Skeletal muscle cell (primary cell): ENCODE data around the gene SAMD4B.

Experiments
- DNase-seq: peaks from one replicate; pipeline ENCODE4 v3.0.0-alpha.2; 2010; ENCODE audit warnings: low read depth
- H3K4me3 ChIP-seq: 2 replicates; pipeline ENCODE4 v1.5.1; 2011; ENCODE audit warnings: low read depth, mild to moderate bottlenecking, control low read depth, low read length, moderate library complexity

Gene SAMD4B

GRCh38 chr19:39403331-39404312, 61.4 kb downstream of the SAMD4B start:
- DNase-seq = peak; percentile 98
- H3K4me3 ChIP-seq = peak overlapping the region; percentile 40

- no peak for DNase-seq
- H3K4me3 ChIP-seq = no peak overlapping the region
Measured at GRCh38 chr19:39405261-39405957, 63.2 kb downstream of the SAMD4B start.

DNA sequence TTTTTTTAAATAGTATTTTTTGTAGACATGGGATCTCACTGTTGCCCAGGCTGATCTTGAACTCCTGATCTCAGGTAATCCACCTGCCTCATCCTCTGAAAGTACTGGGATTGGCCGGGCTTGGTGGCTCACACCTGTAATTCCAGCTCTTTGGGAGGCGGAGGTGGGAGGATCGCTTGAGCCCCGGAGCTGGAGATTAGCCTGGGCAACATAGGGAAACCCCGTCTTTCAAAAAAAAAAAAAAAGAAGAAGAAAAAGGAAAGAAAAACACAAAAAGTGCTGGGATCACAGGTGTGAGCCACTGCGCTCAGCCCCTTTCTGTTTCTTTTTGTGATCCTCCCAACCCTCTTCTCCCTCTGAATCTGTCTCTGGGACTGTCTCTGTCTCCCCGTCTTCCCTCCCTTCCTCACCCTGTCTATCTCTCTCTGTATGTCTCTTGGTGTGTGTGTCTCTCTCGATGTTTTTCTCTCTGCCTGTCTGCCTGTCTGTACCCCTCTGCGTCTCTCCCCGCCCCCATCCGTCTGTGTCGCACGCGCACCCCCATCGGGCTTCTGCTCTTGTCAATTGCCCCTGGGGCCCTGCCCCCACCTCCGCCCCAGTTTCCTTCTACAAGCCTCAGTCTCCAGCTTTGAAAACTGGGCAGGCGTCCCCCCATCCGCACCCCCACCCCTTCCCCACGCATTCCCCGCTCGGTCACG, 63.9 kb downstream of the SAMD4B start:
- peak overlapping the region; percentile 97 for H3K4me3 ChIP-seq
- DNase-seq = no peak

- peak; percentile 63 for DNase-seq
- H3K4me3 ChIP-seq = peak within 1 kb of the TSS; percentile 97
Measured at GRCh38 chr19:39406656-39407409, 64.6 kb downstream of the SAMD4B start, which contains the start of gene ZFP36. Gene ZFP36, plus strand, starts transcription at chr19:39406847. Its CDS starts 58 bp downstream, at chr19:39406905.

- H3K4me3 ChIP-seq = peak overlapping the region; percentile 97
- DNase-seq = no peak
Measured at GRCh38 chr19:39407410-39407659, 65.1 kb downstream of the SAMD4B start.

DNA sequence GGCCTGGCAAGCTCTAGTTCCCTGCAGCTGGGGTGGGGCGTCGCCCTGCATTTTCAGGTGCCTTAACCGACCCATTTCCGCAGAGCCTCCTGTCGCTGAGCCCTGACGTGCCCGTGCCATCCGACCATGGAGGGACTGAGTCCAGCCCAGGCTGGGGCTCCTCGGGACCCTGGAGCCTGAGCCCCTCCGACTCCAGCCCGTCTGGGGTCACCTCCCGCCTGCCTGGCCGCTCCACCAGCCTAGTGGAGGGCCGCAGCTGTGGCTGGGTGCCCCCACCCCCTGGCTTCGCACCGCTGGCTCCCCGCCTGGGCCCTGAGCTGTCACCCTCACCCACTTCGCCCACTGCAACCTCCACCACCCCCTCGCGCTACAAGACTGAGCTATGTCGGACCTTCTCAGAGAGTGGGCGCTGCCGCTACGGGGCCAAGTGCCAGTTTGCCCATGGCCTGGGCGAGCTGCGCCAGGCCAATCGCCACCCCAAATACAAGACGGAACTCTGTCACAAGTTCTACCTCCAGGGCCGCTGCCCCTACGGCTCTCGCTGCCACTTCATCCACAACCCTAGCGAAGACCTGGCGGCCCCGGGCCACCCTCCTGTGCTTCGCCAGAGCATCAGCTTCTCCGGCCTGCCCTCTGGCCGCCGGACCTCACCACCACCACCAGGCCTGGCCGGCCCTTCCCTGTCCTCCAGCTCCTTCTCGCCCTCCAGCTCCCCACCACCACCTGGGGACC, 65.6 kb downstream of the SAMD4B start:
- no peak for DNase-seq
- H3K4me3 ChIP-seq = peak overlapping the region; percentile 97

DNA sequence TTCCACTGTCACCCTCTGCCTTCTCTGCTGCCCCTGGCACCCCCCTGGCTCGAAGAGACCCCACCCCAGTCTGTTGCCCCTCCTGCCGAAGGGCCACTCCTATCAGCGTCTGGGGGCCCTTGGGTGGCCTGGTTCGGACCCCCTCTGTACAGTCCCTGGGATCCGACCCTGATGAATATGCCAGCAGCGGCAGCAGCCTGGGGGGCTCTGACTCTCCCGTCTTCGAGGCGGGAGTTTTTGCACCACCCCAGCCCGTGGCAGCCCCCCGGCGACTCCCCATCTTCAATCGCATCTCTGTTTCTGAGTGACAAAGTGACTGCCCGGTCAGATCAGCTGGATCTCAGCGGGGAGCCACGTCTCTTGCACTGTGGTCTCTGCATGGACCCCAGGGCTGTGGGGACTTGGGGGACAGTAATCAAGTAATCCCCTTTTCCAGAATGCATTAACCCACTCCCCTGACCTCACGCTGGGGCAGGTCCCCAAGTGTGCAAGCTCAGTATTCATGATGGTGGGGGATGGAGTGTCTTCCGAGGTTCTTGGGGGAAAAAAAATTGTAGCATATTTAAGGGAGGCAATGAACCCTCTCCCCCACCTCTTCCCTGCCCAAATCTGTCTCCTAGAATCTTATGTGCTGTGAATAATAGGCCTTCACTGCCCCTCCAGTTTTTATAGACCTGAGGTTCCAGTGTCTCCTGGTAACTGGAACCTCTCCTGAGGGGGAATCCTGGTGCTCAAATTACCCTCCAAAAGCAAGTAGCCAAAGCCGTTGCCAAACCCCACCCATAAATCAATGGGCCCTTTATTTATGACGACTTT, 66.4 kb downstream of the SAMD4B start:
- peak overlapping the region; percentile 97 for H3K4me3 ChIP-seq
- no peak for DNase-seq

DNA sequence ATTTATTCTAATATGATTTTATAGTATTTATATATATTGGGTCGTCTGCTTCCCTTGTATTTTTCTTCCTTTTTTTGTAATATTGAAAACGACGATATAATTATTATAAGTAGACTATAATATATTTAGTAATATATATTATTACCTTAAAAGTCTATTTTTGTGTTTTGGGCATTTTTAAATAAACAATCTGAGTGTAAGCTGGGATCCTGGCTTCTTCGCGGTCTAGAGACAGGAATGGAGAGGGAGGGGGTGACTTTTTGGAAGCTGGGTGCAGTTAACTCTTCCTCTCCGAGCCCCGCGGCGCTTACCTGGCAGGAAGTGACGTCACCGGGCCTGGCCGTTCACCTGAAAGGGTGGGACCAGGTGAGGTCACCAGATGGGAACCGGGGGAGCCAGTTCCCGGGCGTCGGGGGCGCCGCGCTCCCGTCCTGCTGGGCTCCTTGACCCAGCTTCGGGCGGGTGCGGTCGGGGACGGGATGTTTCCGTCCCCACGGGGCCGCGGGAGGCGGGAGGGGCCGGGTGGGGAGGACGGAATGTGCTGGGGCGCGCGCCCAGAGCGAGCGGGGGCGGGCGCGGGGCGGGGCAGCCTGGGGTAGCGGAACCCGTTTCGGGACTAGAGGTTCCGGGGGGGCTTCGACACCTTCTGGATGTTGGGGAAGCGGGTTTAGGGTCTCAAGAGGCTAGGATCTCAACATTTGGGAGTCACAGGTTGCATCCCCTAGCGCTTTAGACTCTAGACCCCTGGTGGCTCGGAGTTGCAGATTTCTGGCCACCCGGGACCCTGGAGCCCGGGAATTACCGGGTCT, 67.2 kb downstream of the SAMD4B start:
- DNase-seq = peak; percentile 61
- peak overlapping the region; percentile 97 for H3K4me3 ChIP-seq

DNA sequence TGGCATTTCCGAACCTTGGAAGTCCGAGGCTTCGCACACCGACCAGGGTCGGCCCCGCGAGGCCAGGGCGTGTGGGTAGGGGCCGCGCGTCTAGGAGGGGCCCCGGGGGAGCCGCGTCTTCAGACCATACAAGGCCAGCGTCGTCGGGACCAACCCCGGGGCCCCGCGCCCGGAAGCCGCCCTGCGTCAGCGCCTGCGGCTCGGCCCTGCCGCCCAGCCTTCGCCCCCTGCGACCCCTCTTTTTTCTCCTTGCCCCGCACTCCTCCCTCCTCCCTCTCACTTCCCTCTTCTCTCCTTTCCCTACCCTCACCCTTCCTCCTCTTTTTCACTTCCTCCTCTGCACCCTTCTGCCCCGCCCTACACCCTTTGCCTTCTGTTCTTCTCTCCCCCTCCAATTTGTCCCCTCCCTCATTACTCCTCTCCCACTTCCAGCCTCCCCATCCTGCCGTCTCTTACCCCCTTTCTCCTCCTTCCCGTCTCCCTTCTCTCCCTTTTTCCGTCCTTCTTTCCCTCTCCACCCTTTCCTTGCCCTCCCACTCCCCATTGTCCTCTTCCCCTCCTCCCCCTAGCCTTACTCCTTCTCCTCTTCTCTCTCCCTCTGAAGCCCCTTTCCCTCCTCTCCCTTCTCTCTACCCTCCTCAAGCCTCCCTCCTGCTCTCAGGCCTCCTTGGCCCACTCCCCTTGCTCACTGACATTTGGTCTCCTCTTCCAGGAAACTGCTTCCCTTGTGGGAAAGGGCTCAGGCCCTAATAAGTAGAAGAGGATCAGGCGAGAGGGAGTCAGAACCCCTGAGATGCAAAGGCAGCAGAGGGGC, 68.0 kb downstream of the SAMD4B start:
- H3K4me3 ChIP-seq = peak overlapping the region; percentile 97
- DNase-seq = no peak

DNA sequence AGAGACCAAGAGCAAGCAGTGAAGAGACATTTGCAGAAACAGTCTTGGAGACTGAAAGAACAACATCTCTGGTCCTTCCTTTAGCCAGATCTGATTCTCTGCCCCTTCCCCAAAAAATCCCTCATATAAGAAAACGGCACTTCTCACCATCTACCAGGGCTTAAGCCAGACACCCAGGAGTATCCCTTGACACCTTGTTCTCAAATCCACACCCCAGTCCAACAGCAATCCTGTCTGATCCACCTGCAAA, 68.5 kb downstream of the SAMD4B start:
- no peak for DNase-seq
- peak overlapping the region; percentile 2 for H3K4me3 ChIP-seq

DNA sequence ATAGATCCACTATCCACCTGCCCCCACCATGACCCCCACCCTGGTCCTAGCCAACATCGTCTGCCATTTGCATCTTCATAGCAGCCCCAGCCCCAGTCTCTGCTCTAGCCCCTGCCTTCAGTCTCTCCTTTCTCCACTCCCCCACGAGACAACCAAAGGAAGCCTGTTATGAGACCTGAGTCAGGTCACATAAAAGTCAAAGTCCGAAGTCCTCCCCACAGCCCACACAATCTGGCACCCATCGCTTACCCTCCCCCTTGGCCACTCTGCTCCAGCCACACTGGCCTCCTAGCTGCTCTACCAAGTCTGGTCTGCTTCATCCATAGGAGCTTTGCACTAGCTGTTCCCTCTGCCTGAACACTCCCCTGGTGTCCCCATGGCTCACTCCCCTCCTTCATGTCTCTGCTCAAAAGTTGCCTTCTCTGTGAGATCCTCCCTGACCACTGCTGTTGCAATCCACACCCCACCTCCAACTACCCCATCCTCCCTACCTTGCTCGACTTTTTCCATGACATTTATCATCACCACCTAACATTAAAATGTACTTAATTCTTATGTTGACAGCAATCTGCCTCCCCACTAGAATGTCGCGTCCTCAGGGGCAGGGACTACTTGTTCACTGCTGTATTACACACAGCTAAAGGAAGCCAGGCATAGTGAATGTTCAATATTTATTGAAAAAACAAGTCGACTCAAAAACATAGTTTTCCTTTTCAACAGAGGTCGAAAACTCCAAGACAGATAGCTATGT, 69.0 kb downstream of the SAMD4B start:
- H3K4me3 ChIP-seq = peak overlapping the region; percentile 22
- DNase-seq = peak; percentile 35

GRCh38 chr19:39411832-39412099, 69.5 kb downstream of the SAMD4B start:
- H3K4me3 ChIP-seq = peak overlapping the region; percentile 22
- peak; percentile 75 for DNase-seq

DNA sequence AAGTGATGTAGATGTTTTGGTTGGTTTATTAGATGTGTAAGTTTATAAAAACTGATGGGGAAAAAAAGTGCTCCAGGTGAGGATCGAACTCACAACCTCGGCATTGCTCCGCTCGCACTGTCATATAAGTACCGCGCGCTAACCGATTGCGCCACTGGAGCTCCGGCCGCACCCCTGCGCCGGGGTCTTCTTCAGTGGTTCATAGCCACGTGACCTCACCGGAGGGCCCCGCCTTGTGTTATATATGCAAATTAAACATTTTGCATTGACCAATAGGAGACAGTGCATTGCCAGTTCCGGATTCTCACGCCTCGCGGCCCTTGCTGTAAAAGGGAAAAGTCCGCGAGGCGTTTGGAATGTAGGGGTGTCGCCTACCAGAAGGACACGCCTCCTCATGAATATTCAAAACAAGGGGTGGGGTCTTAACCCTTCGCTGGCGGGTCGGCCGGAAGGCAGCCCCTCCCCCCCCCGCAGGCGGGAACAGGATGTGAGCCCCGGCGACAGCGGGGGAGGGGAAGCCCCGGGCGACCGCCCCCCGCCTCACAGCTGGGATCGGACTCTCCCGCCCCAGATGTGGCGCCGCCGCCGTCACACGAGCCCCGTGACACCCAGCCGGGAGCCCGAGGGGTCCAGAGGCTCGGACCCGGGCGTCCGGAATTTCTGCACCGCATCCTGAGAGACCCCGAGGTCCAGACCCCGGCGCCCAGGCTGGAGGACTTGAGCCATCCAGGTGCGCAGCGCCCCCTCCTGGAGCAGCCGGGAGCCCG, 70.1 kb downstream of the SAMD4B start, which contains the start of gene PLEKHG2:
TSS of gene PLEKHG2 (plus strand) at position 570 of the 767 bp plus-strand sequence. CDS start 1,418 bp downstream, outside the sequence.
- peak within 1 kb of the TSS; percentile 78 for H3K4me3 ChIP-seq
- DNase-seq = peak; percentile 99

GRCh38 chr19:39412867-39413271, 70.6 kb downstream of the SAMD4B start:
- DNase-seq = no peak
- H3K4me3 ChIP-seq = peak overlapping the region; percentile 78

GRCh38 chr19:39413272-39413910, 71.2 kb downstream of the SAMD4B start:
- no peak for DNase-seq

More at GRCh38 chr19:39413272-39413910, 71.2 kb downstream of the SAMD4B start:
- H3K4me3 ChIP-seq = peak overlapping the region; percentile 78
